Glomerular visceral epithelial cell (primary cell): ENCODE measurements around the gene RGS6.

Experiments
- DNase-seq: peaks from one replicate; pipeline ENCODE4 v3.0.0-alpha.2; 2016; ENCODE audit errors: extremely low spot score

The RGS6 gene

DNA sequence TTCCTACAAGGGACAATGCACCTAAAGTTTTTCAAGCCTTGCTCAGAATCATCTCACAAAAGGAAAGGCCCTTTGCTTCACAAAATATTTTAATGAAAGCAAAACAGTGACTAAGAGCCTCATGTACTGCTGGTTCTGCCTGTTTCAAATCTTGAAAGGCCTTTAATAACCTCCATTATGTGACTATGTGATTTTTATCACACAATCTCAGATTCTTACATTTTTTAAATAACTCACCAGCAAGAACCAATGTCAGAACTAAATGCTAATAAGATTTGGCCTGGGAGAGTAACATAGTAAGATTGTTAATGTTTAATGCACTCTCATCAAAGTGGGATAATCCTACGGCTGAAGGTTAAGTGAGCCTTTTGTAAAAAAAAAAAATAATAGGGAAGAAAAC lies 378.9 kb downstream of the RGS6 start:
- no peak for DNase-seq

GRCh38 chr14:72311516-72311915 lies 379.3 kb downstream of the RGS6 start:
- DNase-seq: no peak

GRCh38 chr14:72314808-72315435 lies 382.7 kb downstream of the RGS6 start:
- DNase-seq: no peak

GRCh38 chr14:72315714-72316113 lies 383.5 kb downstream of the RGS6 start:
- no peak for DNase-seq

DNA sequence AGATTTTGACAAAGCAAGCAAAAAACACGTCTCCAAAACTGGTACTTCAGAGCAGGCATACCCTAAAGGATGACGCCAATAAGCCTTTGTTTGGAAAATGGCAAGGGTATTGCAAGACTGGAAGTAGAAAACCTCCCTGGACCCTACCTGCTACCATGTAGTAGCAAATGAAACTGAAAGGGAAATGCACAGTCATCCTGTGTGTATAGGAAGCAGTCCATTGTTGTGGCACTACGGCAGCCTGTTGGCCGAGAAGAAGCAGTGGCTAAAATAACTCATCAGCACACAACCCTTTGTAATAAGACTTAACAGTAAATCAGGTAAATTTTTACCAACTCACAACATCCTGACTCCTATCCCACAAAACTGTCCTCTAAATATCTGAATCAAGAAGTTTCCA lies 386.4 kb downstream of the RGS6 start:
- no peak for DNase-seq

GRCh38 chr14:72332046-72332445 lies 399.8 kb downstream of the RGS6 start:
- no peak for DNase-seq

GRCh38 chr14:72332871-72333270 lies 400.6 kb downstream of the RGS6 start:
- DNase-seq: no peak

- DNase-seq: no peak
Measured at GRCh38 chr14:72333357-72333756, 401.1 kb downstream of the RGS6 start.

DNA sequence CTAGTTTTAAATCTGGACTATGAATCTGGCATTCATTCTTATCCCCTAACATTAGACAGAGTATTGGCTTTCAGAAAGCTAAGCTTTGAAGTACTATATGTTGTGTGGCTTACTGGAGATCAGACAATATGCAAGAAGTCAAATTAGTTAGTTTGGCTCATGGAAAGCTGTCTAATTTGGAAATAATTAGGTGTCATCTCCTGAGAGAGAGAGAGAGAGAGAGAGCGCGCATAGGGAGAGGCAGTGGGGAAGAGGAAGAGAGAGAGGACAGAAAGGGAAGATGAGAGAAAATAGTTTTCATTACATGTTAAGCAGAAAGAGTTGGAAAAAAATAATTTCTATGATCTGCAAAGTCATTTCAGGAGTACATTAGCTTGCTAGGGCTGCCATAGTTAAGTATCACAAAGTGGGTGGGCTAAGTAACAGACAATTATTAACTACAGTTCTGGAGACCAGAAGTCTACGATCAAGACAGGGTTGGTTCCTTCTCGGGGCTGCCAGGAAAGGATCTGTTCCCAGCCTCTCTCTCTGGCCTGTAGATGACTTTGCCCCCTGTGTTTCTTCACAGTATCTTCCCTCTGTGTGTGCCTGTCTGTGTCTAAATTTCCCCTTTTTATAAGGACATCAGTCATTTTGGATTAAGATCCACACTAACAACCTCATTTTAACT lies 404.2 kb downstream of the RGS6 start:
- DNase-seq: no peak

GRCh38 chr14:72341237-72341636 lies 409.0 kb downstream of the RGS6 start:
- DNase-seq: no peak

DNA sequence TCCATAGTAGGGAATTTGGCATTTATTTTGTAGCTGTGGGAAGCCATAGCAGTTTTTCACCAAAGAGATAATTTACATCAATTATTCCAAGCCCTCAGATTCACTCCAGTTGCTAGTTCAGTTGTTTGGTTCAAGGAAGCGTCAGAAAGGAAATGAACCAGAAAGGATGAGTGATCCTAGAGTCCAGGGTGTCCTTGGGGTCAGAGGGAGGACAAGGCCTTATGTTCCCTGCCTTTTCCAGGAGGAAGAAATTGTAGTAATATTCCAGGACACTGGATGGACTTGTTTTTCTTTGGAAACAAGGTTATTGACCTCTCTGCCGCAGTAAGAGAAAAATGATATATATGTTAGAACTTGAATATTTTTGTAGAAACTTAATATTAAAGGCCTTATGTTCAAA lies 409.5 kb downstream of the RGS6 start:
- no peak for DNase-seq

- no peak for DNase-seq
Measured at GRCh38 chr14:72347118-72347517, 414.9 kb downstream of the RGS6 start.

DNA sequence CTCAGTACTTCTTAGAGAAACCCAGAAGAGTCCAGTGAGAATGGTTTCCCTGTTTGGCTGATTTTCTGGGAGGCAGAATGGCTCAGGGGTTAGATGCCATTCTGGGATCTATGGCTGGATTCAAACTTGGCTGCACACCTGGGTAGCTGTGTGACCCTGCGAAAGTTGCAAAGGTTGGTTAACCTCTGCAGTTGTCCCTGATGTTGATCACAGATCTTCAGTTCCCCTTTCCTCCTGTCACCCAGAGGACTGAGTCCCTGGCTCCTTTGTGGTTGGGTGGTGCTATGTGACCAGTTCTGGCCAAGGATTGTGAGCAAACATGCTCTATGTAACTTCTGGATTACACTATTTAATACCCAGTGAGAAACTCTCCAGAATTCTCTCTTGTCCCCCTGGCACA lies 418.0 kb downstream of the RGS6 start:
- DNase-seq: no peak

DNA sequence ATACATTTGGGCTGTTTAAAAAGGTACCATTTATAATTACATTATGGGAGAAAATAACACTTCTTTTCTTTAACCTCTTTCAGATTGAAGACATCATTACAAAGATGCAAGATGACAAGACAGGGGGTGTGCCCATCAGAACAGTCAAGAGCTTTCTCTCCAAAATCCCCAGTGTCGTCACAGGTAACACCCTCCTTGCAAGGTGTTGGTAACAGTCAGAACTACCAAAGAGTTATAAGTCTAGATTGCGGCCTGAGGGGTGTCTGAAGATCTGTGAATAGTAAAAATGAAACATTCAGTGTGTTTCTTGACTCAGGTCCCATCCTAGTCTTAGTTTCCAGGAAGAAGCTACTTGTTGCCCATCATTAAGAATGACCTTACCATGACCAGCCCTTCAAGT lies 419.8 kb downstream of the RGS6 start:
- DNase-seq: no peak

GRCh38 chr14:72366619-72367018 lies 434.4 kb downstream of the RGS6 start:
- no peak for DNase-seq

DNA sequence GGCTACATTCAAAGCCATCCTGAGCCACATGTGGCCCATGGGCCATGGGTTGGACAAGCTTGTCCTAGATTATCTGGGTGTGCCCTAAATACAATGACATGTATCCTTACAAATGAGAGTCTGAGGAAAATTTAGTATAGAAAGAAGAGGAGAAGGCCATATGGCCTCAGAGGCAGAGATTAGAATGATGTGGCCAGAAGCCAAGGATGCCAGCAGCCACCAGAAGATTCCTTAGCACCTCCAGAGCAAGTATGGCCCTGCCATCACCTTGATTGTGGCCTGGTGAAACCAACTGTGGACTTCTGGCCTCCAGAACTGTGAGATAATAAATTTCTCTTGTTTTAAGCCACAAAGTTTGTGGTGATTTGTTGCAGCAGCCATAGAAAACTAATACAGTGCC lies 436.9 kb downstream of the RGS6 start:
- DNase-seq: no peak

- no peak for DNase-seq
Measured at GRCh38 chr14:72377016-72377415, 444.8 kb downstream of the RGS6 start.

GRCh38 chr14:72380456-72380855 lies 448.2 kb downstream of the RGS6 start:
- DNase-seq: no peak

DNA sequence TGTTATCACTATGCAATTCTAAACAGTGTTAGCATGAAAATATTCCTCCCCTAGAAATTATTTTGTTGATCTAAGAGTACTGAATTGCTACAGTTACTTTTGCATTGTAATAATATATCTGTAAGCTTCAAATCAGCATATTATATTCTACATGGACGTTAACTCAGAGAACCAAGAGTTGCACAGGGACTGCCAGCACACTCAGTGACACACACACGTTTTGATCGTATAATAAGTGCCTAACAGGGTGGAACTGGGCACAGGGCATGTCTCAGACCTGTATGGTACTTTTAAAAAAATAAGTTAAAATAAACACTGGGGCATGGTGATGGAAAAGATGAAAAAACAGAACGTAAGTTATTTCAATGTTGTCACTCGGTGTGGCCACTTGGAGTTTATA lies 451.6 kb downstream of the RGS6 start:
- no peak for DNase-seq

DNA sequence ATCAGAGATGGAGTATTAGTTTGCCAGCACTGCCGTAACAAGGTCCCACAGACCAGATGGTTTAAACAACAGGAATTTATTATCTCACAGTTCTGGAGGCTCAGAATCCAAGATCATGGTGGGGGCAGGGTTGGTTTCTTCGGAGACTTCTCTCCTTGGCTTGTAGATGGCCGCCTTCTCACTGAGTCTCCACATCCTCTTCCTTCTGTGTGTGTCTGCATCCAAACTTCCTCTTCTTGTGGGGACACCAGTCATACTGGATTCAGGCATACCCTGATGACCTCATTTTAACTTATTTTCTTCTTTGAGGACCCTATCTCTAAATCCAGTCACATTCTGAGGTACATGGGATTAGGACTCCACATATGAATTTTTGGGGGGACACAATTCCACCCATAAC lies 455.5 kb downstream of the RGS6 start:
- no peak for DNase-seq

DNA sequence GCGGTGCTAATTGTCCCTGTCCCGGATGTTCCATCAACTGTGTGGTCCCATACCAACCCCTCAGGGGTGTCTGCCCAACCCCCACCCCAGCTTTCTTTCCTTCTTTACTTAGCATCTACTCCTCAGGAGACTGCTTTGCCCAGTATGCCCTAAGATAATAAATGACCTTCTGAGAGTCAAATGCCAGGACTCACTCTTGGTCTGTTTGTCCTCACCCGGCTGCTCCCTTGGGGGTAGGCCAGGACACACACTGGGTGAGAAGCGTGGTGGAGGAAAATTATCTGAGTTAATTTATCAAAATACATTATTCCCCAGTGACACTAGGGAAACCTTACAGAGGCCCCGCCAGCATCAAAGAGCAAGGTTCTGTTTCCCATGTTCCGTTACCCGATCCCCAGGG lies 457.0 kb downstream of the RGS6 start:
- DNase-seq: no peak

GRCh38 chr14:72401101-72401625 lies 468.9 kb downstream of the RGS6 start:
- DNase-seq: no peak

- DNase-seq: no peak
Measured at GRCh38 chr14:72401632-72402376, 469.6 kb downstream of the RGS6 start.
